NCI-H2227 (cell line): ENCODE data around the gene NYAP2.

Experiments used
- DNase-seq: peaks from one replicate; lab custom pipeline; 2025; ENCODE audit not compliant: unreplicated experiment; lab: John Stamatoyannopoulos, UW

The NYAP2 gene

DNA sequence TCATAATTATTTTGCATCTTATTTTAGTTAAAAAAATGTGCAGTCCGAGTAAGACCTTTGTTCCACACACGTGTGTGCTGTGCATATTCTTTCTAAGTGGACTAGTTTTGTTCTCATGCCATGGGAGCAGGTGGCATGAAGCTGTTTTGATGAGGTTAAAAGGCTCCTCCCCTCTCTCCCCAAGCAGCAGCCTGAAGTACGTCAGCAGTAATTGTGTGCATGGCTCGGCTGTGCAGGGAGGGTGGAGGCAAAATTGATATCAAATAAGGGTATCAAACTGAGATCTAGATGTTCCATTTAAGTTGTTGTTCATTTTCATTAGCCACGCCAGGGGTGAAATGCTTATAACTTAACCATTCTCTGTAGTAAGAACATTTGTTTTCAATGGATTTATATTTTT is at the start of gene NYAP2:
Gene NYAP2 (plus strand): TSS at position 207 of the 400 bp plus-strand sequence. CDS start 9,171 bp downstream, outside the sequence.
- DNase-seq, result peak; percentile 86

DNA sequence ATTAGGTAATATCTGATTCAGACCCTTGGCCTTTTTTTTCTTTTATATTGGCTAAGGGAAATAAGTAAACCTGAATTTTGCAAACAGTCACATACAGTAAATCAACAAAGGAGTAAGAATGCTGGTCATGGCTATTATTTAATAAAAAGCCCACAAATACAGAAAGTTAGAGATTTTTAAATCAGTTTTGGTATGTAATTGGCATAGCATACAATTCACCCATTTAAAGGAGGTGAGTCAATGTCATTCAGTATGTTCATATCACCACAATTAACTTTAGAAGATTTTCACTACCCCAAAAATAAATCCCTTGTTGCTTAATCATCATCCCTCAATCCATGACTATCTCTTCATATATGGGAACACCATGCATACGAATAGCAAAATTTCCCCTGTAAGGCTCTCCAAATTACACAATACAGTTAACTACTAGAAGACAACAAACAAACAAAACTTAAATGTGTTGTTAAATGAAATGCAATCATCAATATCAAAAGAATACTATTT is 45.9 kb upstream of the NYAP2 start:
- no peak for DNase-seq

- no peak for DNase-seq
Measured at GRCh38 chr2:225354281-225354774, 45.2 kb upstream of the NYAP2 start.

DNA sequence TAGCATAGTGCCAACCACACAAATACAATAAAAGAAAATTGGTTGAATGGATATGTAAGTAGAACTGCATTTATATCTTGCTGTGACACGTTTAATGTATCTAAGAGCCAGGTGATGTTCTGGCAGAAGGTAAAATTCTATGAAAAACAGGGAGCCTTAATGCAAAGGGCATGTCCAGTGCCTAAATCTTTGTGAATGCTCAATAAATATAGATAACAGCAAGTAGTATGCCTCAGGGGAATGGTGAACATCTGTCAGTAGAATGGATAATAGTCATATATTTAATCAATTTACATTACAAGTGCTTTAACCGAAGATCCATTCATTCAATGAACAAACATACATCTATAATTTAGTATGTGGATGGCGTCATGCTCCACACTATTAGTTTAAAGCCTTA is 43.7 kb upstream of the NYAP2 start:
- DNase-seq, result no peak

GRCh38 chr2:225366731-225367130 is 32.8 kb upstream of the NYAP2 start:
- DNase-seq, result no peak

GRCh38 chr2:225367482-225367881 is 32.0 kb upstream of the NYAP2 start:
- no peak for DNase-seq

DNA sequence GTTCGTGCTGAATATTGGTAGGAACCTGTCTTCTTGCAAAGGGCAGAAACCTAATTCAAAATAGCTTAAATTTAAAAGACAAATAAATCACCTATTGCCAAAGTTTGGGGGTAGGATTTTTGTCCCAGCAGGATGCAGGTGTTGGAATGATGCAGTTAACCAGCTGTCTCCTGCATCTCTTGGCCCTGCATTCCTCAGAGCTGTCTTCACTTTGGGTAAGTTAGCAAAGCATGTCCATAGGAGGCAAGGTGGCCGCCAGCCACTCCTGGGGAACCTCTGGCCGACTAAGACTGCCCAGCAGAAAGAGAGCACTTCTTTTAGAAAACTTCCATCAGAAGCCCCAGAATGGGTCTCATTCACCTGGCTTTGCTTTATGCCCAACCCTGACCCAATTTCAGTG is 20.5 kb upstream of the NYAP2 start:
- DNase-seq, result no peak

GRCh38 chr2:225379856-225380255 is 19.7 kb upstream of the NYAP2 start:
- peak; percentile 74 for DNase-seq

DNA sequence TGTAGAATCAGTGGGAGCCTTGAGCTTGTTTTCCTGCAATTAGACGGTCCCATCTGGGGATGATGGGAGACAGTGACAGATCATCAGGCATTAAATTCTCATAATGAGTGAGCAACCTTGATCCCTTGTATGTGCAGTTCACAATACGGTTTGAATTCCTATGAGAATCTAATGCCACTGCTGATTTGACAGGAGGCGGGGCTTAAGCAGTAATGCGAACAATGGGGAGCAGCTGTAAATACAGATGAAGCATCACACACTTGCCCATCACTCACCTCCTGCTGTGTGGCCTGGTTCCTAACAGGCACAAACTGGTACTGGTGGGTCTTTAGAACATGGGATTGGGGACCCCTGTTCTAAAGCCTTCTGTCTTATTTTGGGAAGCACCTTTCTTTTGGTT is 17.9 kb upstream of the NYAP2 start:
- DNase-seq, result no peak

DNA sequence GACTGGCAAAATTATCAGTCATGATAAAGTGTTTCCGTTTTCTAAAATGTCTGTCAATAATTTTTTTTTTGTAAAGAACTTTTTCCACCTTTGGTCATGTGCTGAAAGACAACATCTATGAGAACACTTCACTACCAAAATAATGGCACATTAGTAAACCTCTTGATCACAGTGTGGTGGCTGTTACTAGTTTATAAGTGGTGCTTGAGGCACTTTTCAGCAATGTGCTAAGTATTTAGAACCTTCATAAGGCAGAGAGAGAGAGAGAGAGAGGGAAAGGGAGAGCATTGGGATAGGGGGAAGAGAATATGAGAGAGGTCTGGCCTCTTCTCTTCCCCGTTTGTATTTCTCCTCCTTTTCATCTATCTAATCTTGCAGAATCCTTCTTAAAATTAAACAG is 1.1 kb upstream of the NYAP2 start:
- DNase-seq, result peak; percentile 35

- peak; percentile 78 for DNase-seq
Measured at GRCh38 chr2:225400060-225400511, 576 bp downstream of the NYAP2 start.

GRCh38 chr2:225400546-225401400 is 1.3 kb downstream of the NYAP2 start:
- peak; percentile 52 for DNase-seq

GRCh38 chr2:225402210-225402776 is 2.8 kb downstream of the NYAP2 start:
- no peak for DNase-seq

DNA sequence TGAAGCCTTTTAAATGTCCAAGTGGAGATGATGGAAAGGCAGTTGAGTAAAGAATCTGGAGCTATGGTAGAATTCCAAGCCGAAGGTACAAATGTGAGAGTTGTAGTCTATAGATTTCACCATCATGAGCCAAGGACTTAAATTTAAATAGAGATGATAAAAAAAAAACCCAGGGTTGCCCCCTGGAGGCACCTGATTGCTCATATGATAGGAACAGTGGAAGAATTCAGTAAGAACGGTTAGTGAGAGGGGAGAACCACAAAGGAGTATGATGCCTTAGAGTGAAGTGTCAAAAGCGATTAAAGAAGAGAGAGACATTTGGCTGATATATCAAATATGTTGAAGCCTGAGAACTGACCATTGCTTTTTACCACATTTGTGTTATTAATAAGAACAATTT is 11.9 kb downstream of the NYAP2 start:
- no peak for DNase-seq

- no peak for DNase-seq
Measured at GRCh38 chr2:225413786-225414185, 14.3 kb downstream of the NYAP2 start.

- no peak for DNase-seq
Measured at GRCh38 chr2:225414902-225415301, 15.4 kb downstream of the NYAP2 start.

DNA sequence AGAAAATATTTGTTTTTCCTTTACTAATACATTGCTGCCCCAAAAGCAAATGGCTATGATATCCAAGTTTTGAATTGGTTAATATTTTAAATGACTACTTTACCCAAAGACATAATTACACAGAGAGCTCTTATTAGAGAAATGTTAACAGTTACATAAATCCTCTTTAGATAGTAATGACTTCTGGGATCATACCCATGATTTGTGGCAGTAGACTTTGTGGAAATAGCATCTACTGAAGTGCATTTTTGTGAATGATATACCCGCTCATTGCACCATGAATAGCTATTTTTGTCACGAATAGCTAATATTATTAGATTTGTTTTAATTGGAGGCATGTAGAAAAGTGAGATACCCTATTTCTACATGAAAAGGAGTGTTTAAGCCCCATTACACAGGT is 15.8 kb downstream of the NYAP2 start:
- no peak for DNase-seq

DNA sequence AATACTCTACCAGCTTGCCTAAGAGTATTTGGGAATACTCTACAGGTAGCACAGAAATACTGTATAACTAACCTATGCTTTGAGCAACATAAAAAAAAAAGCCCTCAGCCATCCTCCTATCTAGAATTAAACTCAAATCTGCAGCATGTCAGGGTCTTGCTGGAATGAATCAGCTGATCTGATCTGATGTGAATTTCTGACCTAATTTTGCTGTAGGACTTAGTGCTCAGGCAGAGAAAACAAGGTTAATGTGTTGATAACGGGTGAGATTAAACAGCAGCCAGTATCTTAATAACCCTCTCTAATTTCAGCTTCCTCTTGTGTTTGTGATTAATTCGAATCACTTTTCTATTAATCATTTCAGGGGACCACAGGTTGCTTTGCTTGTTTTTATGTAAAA is 16.3 kb downstream of the NYAP2 start:
- no peak for DNase-seq

DNA sequence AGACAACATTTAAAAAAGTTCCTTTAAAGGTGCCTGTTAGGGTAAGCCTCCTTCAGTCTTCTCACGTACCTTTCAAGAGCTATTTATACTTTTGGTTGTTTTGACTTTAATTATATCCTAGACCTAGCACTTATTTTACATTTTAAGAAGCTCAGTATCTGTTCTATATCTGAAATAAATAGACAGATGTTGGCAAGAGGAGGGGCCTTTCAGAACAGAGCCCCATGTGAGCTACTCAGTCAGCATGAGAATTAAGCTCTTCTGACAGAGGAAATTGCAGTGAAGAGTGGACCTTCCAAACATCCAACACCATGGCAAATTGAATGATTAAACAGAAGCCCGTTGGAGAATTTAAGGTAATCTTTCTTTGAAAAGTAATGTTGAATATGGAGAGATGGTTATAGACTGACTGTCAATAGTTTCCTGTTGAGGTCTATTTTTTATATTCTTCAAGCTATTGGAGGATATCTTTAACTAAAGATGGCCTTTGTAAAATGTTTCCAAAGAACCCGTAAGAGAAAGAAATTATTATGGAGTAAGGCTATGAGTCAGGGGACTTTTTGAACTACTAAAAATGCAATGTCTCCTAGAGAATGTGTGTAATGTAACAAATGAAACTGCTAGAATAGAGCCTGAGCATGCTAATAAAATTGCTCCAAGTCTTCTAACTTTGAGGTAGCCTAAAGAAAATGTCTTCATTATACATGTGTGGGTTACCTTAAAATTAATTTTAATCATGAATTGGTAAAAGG is 17.3 kb downstream of the NYAP2 start:
- no peak for DNase-seq

DNA sequence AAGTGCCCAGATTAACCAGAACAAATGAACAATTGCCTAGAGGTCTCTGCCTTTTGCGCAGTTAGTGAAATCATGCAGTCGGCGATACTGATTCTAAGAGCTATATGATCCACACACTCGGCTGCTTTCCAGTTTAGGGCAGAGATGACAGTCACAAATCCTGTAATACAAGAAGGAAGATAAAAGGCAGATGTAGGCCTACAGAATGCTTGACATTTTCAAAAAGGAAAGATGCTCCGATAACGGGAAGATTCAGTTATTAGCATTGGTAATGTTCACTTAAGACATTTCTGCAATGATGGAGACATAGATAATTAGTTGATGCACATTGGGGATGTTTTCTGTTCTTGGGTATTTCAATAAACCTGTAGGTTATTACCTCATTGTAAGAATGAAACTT is 19.5 kb downstream of the NYAP2 start:
- DNase-seq, result no peak

DNA sequence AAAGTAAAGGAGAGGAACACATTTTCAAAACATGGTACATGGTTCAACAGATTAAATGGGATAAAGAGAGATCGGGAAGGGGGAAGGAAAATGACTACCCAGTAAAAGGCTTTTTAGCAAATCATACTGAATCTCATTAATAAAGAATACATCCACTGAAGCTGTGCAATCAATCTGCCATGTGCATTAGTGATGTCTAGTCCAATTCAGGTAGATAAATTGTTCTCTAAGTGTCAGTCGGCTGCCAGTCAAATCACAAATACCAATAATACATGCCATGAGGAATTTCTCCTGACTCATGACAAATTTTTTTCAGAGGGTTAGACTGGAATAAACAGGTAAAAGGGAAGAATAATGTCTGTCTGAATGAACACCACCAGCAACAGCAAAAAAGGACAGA is 22.6 kb downstream of the NYAP2 start:
- no peak for DNase-seq
